ENCODE data around the gene HAPLN1. TPM values are rescaled to one million over a fixed set of nuclear protein-coding genes. Genes with fewer than 3 reads are reported as not detected.
"Not testable (repeated sequence)": the region's sequence is repeated elsewhere in the genome, so short reads cannot be mapped to it uniquely, and the experiment has no call there.

The HAPLN1 gene
- total and polyA plus RNA-seq, 10 of the 15 experiments (the other 5 are each of a cell fraction or from before 2014, with no cell fraction given) = 0.05 to 0.21 (median 0.17) TPM; not detected in 2

DNA sequence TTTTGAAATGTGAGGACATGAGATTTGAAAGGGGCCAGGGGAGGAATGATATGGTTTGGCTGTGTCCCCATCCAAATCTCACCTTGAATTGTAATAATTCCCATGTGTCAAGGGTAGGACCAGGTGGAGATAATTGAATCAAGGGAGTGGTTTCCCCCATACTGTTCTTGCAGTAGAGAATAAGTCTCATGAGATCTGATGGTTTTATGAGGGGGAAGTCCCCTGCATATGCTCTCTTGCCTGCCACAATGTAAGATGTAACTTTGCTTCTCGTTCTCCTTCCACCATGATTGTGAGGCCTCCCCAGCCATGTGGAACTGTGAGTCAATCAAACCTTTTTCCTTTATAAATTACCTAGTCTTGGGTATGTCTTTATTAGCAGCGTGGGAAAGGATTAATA is 15.5 kb upstream of the HAPLN1 start:
- SMC1A ChIA-PET (ENCODE audit: uncharacterized antibody, unreplicated experiment) = interaction anchor here (0.7 kb wide), 1 partner anchor 239 kb away, joined by 4 read pairs; no protein-coding TSS in a partner anchor
- H3K9me3 ChIP-seq (replicated peaks; ENCODE audit: control insufficient read depth, insufficient read depth, low read length); RAD21 ChIA-PET (ENCODE audit: unreplicated experiment); ATAC-seq; H3K27me3 ChIP-seq (replicated peaks in 1 of 2; ENCODE audit: control insufficient read depth in 2 of 2, insufficient read depth in 2 of 2, low read length in 1 of 2); H3K4me1 ChIP-seq (ENCODE audit: control insufficient read depth, insufficient read depth, low read length); BruUV-seq (replicated peaks); H2AFZ ChIP-seq (ENCODE audit: control insufficient read depth, low read depth, low read length); H3K27ac ChIP-seq (ENCODE audit: control insufficient read depth, insufficient read depth); H4K20me1 ChIP-seq (ENCODE audit: control insufficient read depth, insufficient read depth); POLR2A ChIA-PET; intact Hi-C loops (cut with micrococcal nuclease; ENCODE audit: unreplicated experiment); H3K4me3 ChIP-seq; H3K36me3 ChIP-seq (ENCODE audit: control insufficient read depth in 2 of 2, insufficient read depth in 2 of 2, low read length in 1 of 2); H3K9ac ChIP-seq (ENCODE audit: control insufficient read depth, insufficient read depth, low read length); FAIRE-seq; H3K4me2 ChIP-seq (ENCODE audit: control insufficient read depth, insufficient read depth); H3K79me2 ChIP-seq (ENCODE audit: control insufficient read depth, insufficient read depth, low read length); CTCF ChIA-PET; in situ Hi-C loops (cut with MboI); DNase-seq (ENCODE audit: low read depth, low spot score): not testable (repeated sequence)
- 2% methylated on average over 2 of the region's 2 CpGs for WGBS (ENCODE audit: insufficient coverage, insufficient replicate concordance, low lambda C conversion rate, missing lambda C conversion rate)

DNA sequence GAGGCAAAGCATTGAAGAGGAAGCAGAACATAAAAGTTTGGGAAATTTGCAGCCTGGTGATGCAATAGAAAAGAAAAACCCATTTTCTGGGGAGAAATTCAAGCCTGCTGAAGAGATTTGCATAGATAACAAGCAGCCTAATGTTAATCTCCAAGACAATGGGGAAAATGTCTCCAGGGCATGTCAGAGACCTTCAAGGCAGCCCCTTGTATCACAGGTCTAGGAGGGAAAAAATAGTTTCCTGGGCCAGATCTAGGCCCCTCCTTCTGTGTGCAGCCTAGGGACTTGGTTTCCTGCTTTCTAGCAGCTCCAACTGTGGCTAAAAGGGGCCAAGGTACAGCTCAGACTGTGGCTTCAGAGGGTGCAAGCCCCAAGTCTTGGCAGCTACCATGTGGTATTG is 14.4 kb upstream of the HAPLN1 start:
- H3K4me3 ChIP-seq; POLR2A ChIA-PET; H3K9me3 ChIP-seq (replicated peaks; ENCODE audit: control insufficient read depth, insufficient read depth, low read length); H2AFZ ChIP-seq (ENCODE audit: control insufficient read depth, low read depth, low read length); CTCF ChIA-PET; in situ Hi-C loops (cut with MboI); RAD21 ChIA-PET (ENCODE audit: unreplicated experiment); H3K4me1 ChIP-seq (ENCODE audit: control insufficient read depth, insufficient read depth, low read length); H3K4me2 ChIP-seq (ENCODE audit: control insufficient read depth, insufficient read depth); H3K9ac ChIP-seq (ENCODE audit: control insufficient read depth, insufficient read depth, low read length); H3K27me3 ChIP-seq (replicated peaks in 1 of 2; ENCODE audit: control insufficient read depth in 2 of 2, insufficient read depth in 2 of 2, low read length in 1 of 2); FAIRE-seq; H4K20me1 ChIP-seq (ENCODE audit: control insufficient read depth, insufficient read depth); BruUV-seq (replicated peaks); SMC1A ChIA-PET (ENCODE audit: uncharacterized antibody, unreplicated experiment); ATAC-seq; DNase-seq (ENCODE audit: low read depth, low spot score); H3K79me2 ChIP-seq (ENCODE audit: control insufficient read depth, insufficient read depth, low read length); intact Hi-C loops (cut with micrococcal nuclease; ENCODE audit: unreplicated experiment); H3K27ac ChIP-seq (ENCODE audit: control insufficient read depth, insufficient read depth); H3K36me3 ChIP-seq (ENCODE audit: control insufficient read depth in 2 of 2, insufficient read depth in 2 of 2, low read length in 1 of 2): not testable (repeated sequence)

DNA sequence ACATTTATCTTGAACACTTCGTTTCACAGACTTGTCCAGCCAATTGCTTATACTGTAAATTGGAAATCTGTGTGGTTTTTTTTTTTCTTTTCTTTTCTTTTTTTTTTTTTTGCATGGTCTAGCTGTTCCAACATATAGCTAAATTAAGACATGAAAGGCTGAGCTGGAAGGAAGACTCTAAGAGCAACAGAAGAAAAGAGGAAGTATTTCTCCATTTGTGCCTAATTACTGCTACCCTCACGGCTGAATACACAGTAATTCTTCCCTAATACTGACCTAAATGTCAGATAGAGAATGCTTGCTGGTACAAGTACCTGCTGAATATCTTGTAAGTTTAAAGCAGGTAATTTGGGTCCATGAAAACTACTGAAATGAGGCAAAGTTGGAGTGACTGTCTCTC is 11.0 kb upstream of the HAPLN1 start:
- no peak overlapping the region for H3K9ac ChIP-seq (ENCODE audit: control insufficient read depth, insufficient read depth, low read length)
- DNase-seq (ENCODE audit: low read depth, low spot score) = no peak
- H4K20me1 ChIP-seq (ENCODE audit: control insufficient read depth, insufficient read depth) = no peaks in the 10 kb centered on the region
- H3K27ac ChIP-seq (ENCODE audit: control insufficient read depth, insufficient read depth) = no peak overlapping the region
- 0% methylated on average over 2 of the region's 2 CpGs for WGBS (ENCODE audit: insufficient coverage, insufficient replicate concordance, low lambda C conversion rate, missing lambda C conversion rate)
- H3K27me3 ChIP-seq (replicated peaks in 1 of 2; ENCODE audit: control insufficient read depth in 2 of 2, insufficient read depth in 2 of 2, low read length in 1 of 2) = no peaks in the 10 kb centered on the region
- ChIA-PET RAD21 (ENCODE audit: unreplicated experiment) (interaction anchor here (0.9 kb wide), 1 partner anchor 14 kb away, joined by 4 read pairs; no protein-coding TSS in a partner anchor), CTCF (interaction anchor here (0.7 to 2.7 kb wide), 3 partner anchors 9 to 196 kb away, joined by 3 to 10 read pairs (median 4); no protein-coding TSS in a partner anchor), POLR2A (no interaction called here), SMC1A (ENCODE audit: uncharacterized antibody, unreplicated experiment) (interaction anchor here (1.2 to 2.2 kb wide), 2 partner anchors 13 to 14 kb away, joined by 3 to 4 read pairs; no protein-coding TSS in a partner anchor)
- intact Hi-C loops (cut with micrococcal nuclease; ENCODE audit: unreplicated experiment) (no loop called here), in situ Hi-C loops (cut with MboI) (no loop called here)
- H3K4me2 ChIP-seq (ENCODE audit: control insufficient read depth, insufficient read depth) = no peak overlapping the region
- H2AFZ ChIP-seq (ENCODE audit: control insufficient read depth, low read depth, low read length) = no peak overlapping the region
- H3K4me3 ChIP-seq = no peak overlapping the region
- H3K9me3 ChIP-seq (replicated peaks; ENCODE audit: control insufficient read depth, insufficient read depth, low read length) = no peaks in the 10 kb centered on the region
- H3K4me1 ChIP-seq (ENCODE audit: control insufficient read depth, insufficient read depth, low read length) = no peaks in the 10 kb centered on the region
- no TSS peak for BruUV-seq (replicated peaks)
- TF ChIP-seq CHD4 (IDR thresholded peaks at IDR 0.05) = no peak
- TF ChIP-seq, protein P1, sequence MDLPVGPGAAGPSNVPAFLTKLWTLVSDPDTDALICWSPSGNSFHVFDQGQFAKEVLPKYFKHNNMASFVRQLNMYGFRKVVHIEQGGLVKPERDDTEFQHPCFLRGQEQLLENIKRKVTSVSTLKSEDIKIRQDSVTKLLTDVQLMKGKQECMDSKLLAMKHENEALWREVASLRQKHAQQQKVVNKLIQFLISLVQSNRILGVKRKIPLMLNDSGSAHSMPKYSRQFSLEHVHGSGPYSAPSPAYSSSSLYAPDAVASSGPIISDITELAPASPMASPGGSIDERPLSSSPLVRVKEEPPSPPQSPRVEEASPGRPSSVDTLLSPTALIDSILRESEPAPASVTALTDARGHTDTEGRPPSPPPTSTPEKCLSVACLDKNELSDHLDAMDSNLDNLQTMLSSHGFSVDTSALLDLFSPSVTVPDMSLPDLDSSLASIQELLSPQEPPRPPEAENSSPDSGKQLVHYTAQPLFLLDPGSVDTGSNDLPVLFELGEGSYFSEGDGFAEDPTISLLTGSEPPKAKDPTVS (IDR thresholded peaks at IDR 0.05; ENCODE audit: low read depth, low read length) = no peak
- TF ChIP-seq ZBED1 (IDR thresholded peaks at IDR 0.05; ENCODE audit: borderline replicate concordance) = no peak
- no peak for TF ChIP-seq RELA (IDR thresholded peaks at IDR 0.05; ENCODE audit: borderline replicate concordance, partially characterized antibody)
- no peak for FAIRE-seq
- no peaks in the 10 kb centered on the region for H3K36me3 ChIP-seq (ENCODE audit: control insufficient read depth in 2 of 2, insufficient read depth in 2 of 2, low read length in 1 of 2)
- H3K79me2 ChIP-seq (ENCODE audit: control insufficient read depth, insufficient read depth, low read length) = no peaks in the 10 kb centered on the region
- ATAC-seq = peak; percentile 64

All from GM12878 (cell line).